HFF-Myc (cell line): ENCODE data around the gene LNX1.

ENCODE experiments used
- DNase-seq: peaks from one replicate; pipeline ENCODE4 v3.0.0-alpha.2; 2011; ENCODE audit warnings: low read depth; ENCODE audit errors: extremely low read depth
- H3K4me3 ChIP-seq: replicated peaks from 2 replicates; pipeline ENCODE4 v1.5.1; 2011; ENCODE audit warnings: low read depth, mild to moderate bottlenecking, control low read depth, low read length
- TF ChIP-seq, protein P1 (sequence below): IDR thresholded peaks from 2 replicates; pipeline ENCODE4 v1.5.1; 2012; ENCODE audit warnings: mild to moderate bottlenecking, low read depth, low read length, control low read depth; ENCODE audit errors: missing control alignments

The LNX1 gene

DNA sequence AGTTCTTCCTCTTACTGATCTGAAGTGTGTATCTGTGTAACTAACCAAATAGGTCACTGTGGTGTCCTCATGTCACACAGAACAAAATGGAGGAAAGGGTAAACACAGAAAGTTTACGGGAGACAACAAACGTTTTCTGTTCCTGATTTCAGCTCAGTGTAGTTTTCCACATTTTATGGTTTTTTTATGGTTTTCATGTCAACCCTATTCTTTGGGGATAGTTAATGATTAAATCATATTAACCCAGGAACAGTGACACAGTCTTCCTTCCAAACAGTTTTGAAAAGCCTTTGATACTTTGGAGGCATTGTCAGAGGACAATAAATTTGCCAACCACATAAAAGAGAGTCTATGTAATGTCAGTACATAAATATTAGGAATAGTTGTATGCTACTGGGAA, 4.2 kb downstream of the LNX1 start:
- no peak overlapping the region for H3K4me3 ChIP-seq
- TF ChIP-seq, protein P1, sequence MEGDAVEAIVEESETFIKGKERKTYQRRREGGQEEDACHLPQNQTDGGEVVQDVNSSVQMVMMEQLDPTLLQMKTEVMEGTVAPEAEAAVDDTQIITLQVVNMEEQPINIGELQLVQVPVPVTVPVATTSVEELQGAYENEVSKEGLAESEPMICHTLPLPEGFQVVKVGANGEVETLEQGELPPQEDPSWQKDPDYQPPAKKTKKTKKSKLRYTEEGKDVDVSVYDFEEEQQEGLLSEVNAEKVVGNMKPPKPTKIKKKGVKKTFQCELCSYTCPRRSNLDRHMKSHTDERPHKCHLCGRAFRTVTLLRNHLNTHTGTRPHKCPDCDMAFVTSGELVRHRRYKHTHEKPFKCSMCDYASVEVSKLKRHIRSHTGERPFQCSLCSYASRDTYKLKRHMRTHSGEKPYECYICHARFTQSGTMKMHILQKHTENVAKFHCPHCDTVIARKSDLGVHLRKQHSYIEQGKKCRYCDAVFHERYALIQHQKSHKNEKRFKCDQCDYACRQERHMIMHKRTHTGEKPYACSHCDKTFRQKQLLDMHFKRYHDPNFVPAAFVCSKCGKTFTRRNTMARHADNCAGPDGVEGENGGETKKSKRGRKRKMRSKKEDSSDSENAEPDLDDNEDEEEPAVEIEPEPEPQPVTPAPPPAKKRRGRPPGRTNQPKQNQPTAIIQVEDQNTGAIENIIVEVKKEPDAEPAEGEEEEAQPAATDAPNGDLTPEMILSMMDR = no peak
- DNase-seq = no peak

DNA sequence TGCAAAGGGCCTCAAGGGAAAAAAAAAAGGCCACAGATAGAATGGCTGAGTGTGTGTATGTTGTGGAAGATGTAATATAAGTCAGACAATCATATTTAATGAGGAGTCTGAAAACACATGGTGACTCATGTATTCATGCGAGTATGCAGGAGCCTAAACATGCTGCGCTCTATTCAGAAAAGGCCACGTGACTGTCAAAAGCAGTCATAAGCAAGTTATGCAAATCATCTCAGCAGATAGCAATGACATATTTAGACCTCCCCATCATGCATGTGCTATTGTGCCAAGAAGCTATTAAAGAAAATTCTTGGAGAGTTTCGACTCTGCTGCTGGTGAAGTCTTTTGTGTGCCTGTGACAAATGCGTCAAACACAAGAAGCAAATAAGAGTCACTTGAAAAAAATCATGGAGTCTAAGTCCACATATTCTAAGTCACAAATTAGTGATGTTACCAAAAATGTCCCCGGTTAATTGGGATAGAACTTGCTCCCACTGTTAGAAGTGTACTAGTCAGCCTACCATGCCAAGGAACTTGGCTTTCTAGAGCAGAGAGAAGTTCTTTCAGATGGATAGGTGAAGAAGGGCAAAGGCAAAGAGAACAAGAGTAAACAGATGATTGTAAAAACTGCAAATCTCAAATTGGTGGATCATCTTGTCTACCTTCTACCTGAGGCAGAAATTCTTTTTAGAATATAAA, 5.0 kb downstream of the LNX1 start:
- H3K4me3 ChIP-seq = no peak overlapping the region
- TF ChIP-seq, protein P1 = no peak
- peak; percentile 26 for DNase-seq

DNA sequence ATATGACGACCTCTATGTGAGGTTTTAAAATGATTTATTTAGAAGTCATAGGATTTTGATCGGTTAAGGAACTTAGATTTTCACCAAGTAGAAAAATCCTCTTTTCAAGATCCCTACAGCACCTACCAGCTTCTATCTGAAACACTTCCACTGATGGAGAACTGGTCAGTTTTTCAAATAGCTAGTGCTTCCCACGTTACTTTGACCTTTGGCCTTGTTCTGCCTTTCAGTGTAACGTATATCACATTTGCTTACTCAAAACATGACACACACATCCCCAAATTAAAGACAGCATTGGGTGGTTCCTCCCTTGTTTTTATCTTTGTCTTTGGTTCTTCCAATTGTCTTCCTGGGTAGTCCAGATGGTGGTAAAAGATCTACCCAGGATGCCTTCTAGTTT, 6.6 kb downstream of the LNX1 start:
- DNase-seq = no peak
- H3K4me3 ChIP-seq = no peak overlapping the region

DNA sequence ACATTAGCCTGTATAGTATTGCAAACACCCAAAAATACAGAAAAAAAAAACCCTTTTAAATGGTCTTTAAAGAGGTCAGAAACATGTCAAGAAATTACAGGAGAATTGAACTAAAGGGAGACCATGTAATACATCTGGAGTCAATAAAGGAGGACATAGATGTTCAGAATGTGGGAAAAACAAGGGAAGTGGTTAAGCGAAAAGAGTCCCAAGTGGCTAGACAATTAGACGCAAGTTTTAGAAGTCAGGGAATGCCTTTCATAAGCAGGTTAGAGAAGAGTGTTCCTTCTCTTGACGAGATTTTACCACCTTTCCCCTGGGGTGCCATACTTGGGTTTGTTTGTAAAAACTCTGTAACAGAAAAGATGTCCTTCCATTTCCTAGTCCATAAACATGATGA, 7.8 kb downstream of the LNX1 start:
- H3K4me3 ChIP-seq = no peak overlapping the region
- TF ChIP-seq, protein P1 = no peak
- DNase-seq = no peak

More for the DNA sequence above, 6.6 kb downstream of the LNX1 start:
- TF ChIP-seq, protein P1 = no peak

DNA sequence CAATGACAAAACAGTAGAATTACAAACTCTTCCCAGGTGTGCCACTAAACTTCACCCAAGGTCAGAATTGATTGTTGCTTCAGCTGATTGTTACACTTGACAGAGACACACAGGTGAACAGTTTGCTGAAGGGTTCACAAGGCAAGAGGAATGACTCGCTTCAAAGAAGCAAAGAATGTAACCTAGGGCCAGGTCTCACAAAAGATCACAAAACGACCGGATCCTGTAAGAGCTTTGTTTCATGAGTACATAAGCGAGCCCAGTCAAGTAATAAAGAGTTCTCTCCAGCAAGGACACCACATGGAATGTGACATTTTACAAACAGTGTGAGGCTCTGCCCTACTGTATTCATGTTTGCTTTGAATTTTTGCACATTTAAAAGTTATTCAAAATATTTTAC, 9.1 kb downstream of the LNX1 start:
- TF ChIP-seq, protein P1 = no peak
- no peak for DNase-seq
- H3K4me3 ChIP-seq = no peak overlapping the region

DNA sequence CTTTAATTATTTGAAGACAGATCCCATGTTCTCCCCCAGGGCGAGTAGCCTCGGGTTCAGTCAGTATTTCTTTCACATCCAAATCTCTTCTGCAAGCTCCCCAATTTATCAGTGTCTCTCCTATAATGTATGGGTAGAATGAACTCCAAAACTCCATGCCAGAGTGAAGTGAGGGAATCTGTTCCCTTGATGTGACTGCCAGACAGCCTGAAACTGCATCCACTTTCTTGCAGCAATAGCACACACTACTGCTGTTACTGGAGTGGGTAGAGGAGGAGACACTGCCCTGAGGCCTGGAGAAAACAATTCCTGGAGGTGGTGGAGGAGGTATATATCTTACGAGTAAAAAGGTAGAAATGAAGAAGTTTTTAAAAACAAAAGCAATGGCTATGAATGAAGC, 11.0 kb downstream of the LNX1 start:
- no peak for DNase-seq
- no peak overlapping the region for H3K4me3 ChIP-seq
- TF ChIP-seq, protein P1 = no peak

DNA sequence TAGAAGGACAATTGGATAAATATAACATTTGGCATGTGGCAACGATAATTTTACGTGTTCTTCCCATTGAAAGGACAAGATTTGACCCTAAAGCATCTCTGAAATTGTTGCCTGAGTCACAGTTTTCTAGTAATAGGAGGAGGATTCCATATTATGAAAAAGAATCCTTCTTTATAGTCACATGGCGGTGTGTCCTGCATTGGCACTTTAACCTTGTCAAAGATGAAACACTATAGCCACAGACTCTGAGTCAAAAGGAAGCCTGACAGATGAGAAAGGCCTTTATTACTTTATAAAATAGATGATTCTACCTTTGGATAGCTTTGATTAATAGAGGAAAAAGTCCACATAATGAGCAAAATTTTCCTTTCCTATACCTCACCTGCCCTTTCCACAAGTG, 11.5 kb downstream of the LNX1 start:
- no peak for DNase-seq
- H3K4me3 ChIP-seq = no peak overlapping the region
- TF ChIP-seq, protein P1 = no peak
